ENCODE data around the gene KCNA4.
"Not testable (repeated sequence)": the region's sequence is repeated elsewhere in the genome, so short reads cannot be mapped to it uniquely, and the experiment has no call there.

Gene KCNA4

DNA sequence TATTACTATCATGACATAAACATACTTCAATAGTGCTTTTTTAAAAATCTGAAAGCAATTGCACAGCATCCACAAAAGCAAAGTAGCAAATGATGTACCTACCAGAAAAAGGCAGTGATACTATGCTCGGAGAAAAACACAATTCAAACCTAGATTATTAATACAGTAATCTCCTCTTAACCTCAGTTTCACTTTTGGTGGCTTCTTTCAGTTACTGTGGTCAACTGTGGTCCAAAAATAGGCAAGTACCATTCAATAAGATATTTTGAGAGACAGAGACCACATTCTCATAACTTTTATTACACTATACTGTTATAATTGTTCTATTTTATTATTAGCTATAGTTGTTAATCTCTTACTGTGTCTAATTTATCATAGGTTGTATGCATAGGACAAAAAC is 20.8 kb downstream of the KCNA4 start:
- no peak for DNase-seq (ENCODE audit: low spot score)

DNA sequence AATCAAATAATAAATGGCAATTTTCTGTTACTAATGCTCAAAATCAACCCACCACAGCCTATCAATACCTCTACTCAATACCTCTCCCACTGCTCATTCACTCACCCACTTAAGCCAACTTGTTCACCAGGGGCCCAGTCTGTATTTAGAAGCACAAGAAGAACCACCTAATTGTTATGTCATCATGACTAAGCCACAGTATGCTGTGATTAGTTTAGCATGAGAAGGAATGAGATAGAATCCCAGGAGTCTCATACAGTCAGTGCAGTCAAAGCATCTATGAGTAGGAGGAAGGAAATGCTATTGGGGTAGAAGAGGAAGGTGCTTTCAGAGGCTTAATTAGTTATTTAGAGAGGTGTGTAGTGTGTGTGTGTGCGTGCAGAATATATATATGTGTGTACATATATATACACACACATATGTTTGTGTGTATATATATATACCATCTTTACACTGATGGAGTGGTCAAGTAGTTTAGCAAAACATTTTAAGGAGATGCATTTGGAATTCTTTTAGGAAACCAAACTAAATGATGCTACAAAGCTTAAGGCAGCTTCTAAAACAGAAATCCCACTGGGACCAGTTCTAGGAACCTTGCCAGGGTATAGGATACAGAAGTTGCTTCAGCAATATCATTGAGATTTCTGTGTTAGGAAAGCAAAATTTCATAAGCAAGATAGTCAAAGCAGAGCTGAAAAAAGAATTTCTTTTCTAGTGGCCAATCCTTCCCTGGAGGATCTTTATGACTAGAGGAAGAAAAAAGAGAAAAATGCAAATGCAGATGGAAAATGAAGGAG is 27.5 kb downstream of the KCNA4 start:
- no peak for DNase-seq (ENCODE audit: low spot score)

DNA sequence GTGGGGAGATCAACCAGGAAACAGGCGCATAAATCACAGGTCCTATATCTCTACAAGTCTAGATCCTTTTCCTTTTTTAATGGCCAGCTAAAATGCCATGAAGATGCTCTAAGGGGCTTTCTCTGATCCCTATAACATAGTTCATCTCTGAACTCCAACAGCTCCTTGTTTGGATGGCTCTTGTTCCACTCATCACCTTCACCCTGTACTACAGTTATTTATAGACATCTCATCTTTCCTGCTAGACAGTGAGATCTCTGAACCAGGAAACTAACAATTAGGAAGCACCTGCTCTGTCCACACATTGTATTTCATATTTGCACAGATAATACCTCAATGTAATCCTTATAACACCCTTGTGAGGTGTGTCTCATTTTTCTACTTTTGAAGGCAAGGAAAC is 31.6 kb downstream of the KCNA4 start:
- no peak for DNase-seq (ENCODE audit: low spot score)

DNA sequence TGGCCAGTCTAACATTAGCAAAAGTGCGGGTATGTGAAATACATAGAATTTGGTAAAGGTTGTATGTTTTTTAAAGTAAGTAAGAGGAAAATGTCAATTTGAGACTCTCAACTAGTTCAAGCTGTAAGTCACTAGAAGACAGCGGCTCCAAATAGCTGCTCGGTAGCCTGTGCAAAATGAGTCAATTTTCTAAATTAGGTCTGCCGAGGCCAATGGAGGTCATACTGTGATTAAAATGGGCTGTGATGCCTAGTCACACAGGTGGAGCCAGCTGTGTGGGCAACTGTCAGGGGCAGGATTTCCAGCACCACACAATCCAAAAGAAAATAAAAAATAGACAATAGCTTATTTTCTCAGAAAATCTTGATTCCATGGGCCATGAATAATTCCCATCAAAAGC is 32.3 kb downstream of the KCNA4 start:
- DNase-seq (ENCODE audit: low spot score) = no peak

DNA sequence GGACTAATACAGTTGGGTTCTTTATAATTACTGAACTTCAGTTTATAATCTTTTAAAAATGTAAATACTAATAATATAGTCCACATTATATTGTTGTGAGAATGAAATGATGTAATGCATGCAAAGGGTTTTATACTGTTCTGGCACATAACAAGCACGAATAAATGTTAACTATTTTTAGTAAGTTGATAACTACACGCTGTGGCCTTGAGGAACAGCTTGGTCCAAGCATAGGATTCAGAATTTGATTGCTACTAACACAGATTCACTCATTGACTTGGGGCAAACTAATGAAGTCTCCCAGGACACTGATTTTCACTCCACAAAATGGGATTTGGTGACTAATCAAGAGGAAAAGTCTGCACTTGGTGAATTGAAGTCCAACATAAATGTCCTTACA is 38.3 kb downstream of the KCNA4 start:
- no peak for DNase-seq (ENCODE audit: low spot score)

DNA sequence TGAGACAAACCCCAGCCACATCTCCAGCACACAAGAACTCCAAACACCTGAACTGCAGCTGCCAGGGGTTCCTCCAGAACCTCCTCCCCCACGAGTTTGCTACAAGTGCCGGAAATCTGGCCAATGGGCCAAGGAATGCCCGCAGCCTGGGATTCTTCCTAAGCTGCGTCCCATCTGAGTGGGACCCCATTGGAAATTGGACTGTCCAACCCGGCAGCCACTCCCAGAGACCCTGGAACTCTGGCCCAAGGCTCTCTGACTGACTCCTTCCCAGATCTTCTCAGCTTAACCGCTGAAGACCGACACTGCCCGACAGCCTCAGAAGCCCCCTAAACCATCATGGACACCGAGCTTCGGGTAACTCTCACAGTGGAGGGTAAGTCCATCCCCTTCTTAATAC is 41.2 kb downstream of the KCNA4 start:
- not testable (repeated sequence) for DNase-seq (ENCODE audit: low spot score)

DNA sequence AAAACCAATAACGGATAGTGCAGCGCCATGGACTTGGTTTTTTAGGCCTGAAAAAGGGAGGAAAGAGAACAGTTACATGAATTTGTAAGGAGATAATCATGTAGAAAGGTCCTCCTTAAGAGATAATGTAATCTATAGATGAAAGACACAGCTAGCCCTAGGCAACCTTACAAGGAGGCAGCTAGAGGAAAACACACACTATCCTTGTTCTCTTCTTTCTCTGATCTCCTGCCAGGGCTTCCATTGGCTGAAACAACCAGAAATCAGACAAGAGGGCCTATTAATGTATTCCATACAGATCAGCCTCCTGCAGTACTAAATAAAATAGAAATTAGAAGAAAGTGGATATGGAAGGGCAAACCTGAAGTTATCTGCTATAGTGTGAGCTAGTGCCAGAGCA is 53.0 kb downstream of the KCNA4 start:
- no peak for DNase-seq (ENCODE audit: low spot score)

DNA sequence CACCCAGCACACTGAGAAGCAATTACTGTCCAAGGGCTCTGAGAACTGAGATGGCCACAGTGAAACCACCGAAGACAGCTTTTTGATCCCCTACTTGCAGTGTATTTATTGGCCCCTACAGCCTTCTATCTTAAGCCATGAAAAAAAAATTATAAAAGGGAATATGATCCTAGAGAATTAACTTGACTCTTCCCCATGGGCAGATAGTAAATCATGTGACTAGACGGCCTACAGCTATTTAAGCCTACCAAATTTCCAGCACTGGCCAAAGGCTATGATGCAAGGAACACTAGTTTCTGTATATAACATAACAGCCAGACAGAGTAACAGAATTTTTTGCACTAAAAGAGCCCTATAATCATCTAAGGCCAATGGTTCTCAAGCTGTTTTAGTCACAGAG is 53.8 kb downstream of the KCNA4 start:
- no peak for DNase-seq (ENCODE audit: low spot score)

DNA sequence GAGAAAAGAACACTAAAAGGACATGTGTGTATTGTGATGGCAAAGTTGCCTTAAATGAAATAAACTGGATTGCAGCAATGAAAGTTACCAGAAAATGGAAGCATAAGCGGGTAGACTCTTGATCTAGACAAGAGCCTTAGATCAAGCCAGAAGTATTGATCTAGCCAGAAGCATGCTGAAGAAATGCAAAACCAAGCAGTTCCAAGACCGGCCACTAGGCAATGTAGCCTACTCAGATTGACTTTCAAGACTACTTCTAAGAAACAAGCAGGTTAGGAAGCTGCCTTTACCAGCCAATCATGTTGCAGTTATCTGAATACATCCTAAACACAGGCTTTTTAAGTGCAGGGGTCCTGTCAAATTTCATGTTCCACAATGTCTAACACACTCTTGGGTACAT is 54.6 kb downstream of the KCNA4 start:
- no peak for DNase-seq (ENCODE audit: low spot score)

Measured in CD4-positive, alpha-beta T cell treated with Interleukin-6 at 100 ng/mL for 8 hours (primary cell).